Measurements from ENCODE around the gene STON1.
"Not testable (repeated sequence)": the region's sequence is repeated elsewhere in the genome, so short reads cannot be mapped to it uniquely, and the experiment has no call there.

The STON1 gene, protein sequence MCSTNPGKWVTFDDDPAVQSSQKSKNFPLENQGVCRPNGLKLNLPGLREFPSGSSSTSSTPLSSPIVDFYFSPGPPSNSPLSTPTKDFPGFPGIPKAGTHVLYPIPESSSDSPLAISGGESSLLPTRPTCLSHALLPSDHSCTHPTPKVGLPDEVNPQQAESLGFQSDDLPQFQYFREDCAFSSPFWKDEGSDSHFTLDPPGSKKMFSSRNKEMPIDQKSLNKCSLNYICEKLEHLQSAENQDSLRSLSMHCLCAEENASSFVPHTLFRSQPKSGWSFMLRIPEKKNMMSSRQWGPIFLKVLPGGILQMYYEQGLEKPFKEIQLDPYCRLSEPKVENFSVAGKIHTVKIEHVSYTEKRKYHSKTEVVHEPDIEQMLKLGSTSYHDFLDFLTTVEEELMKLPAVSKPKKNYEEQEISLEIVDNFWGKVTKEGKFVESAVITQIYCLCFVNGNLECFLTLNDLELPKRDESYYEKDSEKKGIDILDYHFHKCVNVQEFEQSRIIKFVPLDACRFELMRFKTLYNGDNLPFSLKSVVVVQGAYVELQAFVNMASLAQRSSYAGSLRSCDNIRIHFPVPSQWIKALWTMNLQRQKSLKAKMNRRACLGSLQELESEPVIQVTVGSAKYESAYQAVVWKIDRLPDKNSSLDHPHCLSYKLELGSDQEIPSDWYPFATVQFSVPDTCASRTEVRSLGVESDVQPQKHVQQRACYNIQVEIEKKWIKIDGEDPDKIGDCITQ

DNA sequence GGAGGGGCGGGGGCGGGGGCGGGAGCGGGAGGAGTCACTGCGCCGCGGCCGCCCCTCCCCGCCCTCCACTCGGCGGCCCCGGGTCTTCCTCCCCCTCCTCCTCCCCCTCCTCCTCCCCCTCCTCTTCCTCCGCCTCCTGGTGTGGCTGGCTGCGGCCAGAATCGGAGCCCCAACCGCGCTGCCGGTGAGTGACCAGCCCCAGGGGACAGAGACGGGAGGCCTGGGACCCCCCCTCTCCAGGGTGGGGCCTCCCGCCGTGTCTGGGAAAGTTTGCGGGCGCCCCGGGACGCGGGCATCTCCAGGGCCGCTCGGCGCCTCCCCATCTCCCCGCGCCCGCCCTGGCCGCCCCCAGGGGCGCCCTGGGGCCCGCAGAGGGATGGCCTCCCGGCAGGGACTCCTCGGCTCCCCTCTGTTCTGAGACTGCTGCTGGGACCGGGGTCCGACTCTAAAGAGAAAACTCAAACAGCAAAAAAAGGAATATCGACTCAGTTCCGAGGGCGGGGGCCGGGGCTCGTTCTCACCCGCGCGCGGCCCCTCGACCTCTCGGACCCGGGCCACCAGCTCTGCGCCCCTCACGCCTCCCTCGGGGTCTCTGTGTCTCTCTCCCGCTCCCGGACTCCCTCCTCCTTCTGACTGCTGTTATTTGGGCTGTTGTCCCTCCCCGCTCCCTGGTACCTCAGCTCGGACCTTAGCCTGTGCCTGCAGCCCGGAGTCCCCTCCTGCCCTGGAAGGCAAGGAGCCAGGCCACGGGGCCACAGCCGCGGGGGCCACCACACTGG lies at the start of gene STON1:
TSS of gene STON1 (plus strand) at position 122 of the 779 bp plus-strand sequence. CDS start 50,480 bp downstream, outside the sequence.
- peak; percentile 53 for DNase-seq (ENCODE audit: low spot score)

DNA sequence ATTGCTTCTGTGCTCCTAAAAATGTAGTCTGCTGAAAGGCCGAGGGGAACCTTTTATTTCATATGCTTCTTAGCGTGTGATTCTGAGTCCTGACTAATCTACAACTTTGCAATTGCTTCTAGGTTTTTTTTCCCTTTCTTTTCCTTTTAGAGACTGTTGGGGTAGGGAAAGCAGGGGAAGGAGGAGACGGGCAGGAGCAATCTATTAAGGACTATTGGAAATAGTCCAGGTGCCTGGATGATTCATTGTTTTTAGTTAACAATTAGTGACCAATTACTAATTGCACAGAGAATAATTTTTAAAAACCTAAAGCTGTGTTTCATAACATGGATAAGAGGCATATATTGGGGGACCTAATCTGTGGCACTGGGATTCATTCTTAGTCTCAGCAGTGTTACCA lies 49.4 kb upstream of the STON1 start:
- no peak for DNase-seq (ENCODE audit: low spot score)

- no peak for DNase-seq (ENCODE audit: low spot score)
Observed at GRCh38 chr2:48482313-48482712, 47.6 kb upstream of the STON1 start.

DNA sequence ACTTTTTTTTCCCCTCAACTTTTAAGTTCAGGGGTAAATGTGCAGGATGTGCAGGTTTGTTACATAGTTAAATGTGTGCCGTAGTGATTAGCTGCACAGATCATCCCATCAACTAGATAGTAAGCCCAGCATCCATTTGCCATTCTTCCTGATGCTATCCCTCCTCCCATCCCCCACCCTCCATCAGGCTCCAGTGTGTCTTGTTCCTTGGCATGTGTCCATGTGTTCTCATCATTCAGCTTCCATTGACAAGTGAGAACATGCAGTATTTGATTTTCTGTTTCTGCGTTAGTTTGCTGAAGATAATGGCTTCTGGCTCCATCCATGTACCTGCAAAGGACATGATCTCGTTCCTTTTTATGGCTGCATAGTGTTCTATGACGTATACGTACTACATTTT lies 47.2 kb upstream of the STON1 start:
- no peak for DNase-seq (ENCODE audit: low spot score)

GRCh38 chr2:48483506-48483905 lies 46.4 kb upstream of the STON1 start:
- DNase-seq (ENCODE audit: low spot score), result no peak

- DNase-seq (ENCODE audit: low spot score), result no peak
Observed at GRCh38 chr2:48483916-48484315, 46.0 kb upstream of the STON1 start.

GRCh38 chr2:48488545-48488944 lies 41.4 kb upstream of the STON1 start:
- DNase-seq (ENCODE audit: low spot score), result no peak

- DNase-seq (ENCODE audit: low spot score), result peak; percentile 72
Observed at GRCh38 chr2:48496849-48497248, 33.1 kb upstream of the STON1 start.

DNA sequence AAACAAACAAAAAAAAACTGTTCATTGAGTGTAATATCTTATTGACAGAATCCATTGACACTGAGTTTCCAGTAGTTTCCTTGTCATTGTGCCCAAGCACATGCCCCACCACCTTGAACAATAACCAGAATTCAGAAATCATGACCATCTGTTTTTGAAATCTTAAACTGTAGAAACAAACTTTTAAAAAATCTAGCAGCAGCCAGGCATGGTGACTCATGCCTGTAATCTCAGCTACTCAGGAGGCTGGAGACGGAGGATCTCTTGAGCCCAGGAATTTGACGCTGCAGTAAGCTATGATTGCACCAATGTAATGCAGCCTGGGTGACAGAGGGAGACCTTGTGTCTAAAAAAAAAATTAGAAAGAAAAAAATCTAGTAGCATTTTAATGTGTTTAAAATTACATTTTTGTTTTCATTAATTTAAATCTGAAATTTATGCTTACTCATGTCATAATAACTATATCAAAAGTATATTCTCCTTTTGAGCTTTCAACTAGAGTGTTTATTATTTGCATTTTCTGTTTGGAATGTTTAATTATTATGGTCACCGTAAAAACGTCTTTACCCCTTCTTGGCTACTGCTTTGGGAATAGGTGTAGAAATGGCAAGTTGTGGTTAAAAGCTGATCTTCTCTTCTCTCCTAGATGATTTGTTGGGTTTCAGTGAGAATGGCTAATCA lies 25.2 kb upstream of the STON1 start:
- DNase-seq (ENCODE audit: low spot score), result peak; percentile 33

DNA sequence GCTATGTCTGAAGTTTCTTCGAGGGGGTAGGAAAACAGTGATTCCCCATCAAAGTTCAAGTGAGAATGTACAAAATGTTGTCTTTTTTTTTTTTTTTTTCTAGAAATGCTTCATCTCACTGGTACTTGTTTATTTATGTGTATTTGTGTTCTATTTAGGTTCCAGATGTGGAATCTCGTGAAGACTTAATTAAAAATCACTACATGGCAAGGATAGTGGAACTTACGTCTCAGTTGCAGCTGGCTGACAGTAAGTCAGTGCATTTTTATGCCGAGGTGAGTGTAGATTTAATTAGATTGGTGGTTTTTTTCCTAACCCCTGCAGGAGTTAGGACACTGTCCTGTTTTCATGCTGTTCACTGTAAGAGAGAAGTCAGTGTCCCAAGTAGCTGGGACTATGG lies 22.8 kb upstream of the STON1 start:
- DNase-seq (ENCODE audit: low spot score), result no peak

DNA sequence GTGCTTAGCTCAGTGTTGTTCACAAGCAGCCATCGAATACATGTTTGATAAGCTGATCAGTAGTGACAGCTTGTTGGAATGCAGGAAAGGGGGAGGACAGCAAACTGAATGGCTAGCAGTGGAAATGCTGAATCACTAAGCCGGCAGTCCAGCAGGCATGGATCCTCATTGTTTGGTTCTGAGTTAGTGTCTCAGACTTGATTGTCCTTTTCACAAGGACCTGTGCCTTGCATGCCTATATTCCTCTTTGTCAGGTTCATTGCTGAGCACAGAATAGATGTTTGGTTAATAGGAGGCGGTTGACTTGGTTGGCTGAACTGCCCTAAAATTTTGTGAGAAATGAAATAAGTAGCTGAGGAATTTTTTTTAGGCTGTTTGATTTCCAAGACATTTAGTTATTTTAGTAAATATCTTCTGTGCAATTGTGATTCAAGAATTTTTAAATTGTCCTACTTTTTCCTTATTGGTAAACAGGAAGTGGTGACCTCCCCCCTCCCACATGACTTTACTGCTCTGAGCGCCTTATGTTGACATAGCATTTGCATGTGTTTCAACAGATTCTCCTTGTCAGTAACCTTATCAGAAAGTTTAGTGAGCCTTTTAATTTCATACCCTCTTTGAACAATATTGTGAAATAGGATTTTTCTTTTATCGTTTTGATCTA lies 21.4 kb upstream of the STON1 start:
- peak; percentile 76 for DNase-seq (ENCODE audit: low spot score)

GRCh38 chr2:48510329-48510728 lies 19.6 kb upstream of the STON1 start:
- DNase-seq (ENCODE audit: low spot score), result peak; percentile 66

GRCh38 chr2:48511849-48512470 lies 18.0 kb upstream of the STON1 start:
- no peak for DNase-seq (ENCODE audit: low spot score)

DNA sequence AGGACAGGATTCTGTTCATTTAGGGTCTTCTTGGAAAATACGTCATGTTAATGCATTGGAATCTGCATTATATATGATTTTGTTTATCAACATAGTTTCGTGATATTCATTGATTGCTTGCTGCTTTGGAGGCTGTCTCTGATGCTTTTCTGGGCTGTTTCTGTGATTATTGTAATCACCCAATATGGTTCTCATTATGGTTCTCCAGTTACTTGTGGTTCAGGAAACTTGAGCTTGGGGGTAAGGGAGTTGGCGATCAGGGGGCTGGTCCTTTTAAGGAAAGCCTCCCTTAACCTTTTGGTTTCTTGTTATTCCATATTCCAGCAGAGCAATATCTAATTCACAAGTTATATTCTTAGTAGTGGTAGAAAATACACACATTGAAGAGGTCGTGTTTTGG lies 17.4 kb upstream of the STON1 start:
- DNase-seq (ENCODE audit: low spot score), result no peak

DNA sequence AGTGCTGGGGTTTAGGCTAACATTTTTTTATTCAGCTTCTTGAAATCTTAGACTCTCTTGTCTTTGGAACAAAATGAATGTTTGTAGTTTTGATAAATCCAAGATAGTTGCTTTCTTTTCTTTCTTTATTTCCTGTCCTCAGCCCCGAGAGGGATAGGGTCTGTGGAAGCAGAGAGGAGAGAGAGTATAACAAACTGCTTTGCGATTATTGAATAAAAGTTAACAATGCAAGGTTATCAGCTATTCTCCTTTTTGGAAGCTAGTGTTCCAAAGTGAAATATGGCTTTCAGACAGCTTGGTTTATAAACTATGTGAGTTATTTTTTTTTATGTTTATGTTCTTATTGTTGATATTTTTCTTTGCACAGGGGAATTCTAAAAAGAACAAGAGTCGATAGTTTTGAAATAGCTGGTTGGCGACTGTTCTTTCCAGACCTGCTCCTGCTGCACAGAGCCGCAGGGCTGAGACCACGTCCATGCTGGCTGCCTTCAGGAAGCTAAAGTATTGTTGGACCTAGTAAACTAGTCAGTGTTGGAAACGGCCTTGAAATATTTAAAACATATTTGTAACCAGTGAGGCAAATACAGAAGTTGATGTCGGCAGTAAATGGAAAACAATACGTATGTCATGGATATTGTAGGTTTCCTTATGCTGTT lies 15.5 kb upstream of the STON1 start:
- no peak for DNase-seq (ENCODE audit: low spot score)

GRCh38 chr2:48515513-48515985 lies 14.4 kb upstream of the STON1 start:
- DNase-seq (ENCODE audit: low spot score), result no peak

DNA sequence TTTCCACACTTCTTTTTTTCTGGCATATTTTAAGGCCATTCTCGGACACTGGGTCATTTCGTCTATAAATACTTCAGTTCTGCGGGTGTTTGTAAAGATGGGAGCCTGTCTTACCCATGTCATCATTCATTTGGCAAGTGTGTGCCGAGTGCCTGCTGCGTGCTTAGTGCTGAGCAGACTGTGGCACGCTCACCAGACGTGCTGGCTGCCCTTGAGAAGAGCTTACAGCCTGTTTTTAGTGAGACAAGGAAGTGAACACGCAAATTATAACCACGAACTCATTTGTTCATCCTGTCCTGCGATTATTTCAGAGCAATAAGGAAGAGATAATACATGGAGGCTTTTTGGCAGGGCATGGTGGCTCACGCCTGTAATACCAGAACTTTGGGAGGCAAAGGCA lies 10.4 kb upstream of the STON1 start:
- DNase-seq (ENCODE audit: low spot score), result peak; percentile 76

DNA sequence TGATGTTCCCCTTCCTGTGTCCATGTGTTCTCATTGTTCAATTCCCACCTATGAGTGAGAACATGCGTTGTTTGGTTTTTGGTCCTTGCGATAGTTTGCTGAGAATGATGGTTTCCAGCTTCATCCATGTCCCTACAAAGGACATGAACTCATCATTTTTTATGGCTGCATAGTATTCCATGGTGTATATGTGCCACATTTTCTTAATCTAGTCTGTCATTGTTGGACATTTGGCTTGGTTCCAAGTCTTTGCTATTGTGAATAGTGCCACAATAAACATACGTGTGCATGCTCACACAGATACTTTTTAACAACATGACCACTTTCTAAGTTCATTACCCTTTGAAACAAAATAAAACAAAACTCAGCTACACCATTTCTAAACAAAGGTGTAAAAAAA lies 5.2 kb upstream of the STON1 start:
- DNase-seq (ENCODE audit: low spot score), result not testable (repeated sequence)

DNA sequence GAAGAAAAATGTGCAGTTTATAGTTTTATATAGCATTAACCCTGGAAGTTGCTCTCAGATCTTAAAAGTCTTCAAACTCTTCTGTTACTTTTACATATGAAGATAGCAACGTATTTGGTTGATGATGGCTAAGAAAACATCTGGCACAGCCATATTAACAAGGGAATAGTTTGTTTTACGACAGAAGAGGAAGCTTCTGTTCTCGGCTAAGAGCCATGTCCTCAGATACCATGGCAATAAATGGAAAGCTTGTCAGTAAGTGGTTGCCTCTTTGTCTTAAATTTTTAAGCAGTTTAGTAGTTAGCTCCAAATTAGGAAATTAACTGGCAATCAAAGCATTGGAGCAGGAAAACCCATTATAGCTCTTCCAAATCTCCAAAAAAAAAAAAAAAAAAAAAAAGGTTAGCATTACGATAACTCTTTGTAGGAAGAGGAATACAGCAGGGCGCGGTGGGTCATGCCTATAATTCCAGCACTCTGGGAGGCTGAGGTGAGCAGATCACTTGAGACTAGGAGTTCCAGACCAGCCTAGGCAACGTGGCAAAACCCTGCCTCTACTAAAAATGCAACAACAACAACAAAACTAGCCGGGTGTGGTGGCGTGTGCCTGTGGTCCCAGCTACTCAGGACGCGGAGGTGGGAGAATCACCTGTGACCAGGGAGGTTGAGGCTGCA lies 4.5 kb upstream of the STON1 start:
- DNase-seq (ENCODE audit: low spot score), result no peak
